HG03095 (cell line): ENCODE data around the gene SLC5A12.

Source experiments
- ATAC-seq: cut with Tn5 transposase; IDR thresholded peaks from one replicate; pipeline ENCODE4 v1.9.1; 2021; ENCODE audit warnings: moderate library complexity; ENCODE audit not compliant: unreplicated experiment

SLC5A12 gene

GRCh38 chr11:26719998-26720397 is 1.9 kb downstream of the SLC5A12 start:
- ATAC-seq = no peak

GRCh38 chr11:26719289-26719973 is 2.4 kb downstream of the SLC5A12 start:
- ATAC-seq = no peak

- ATAC-seq = no peak
Observed at GRCh38 chr11:26717771-26718170, 4.1 kb downstream of the SLC5A12 start.

GRCh38 chr11:26715133-26715532 is 6.7 kb downstream of the SLC5A12 start:
- no peak for ATAC-seq

- no peak for ATAC-seq
Observed at GRCh38 chr11:26712497-26712896, 9.4 kb downstream of the SLC5A12 start.

GRCh38 chr11:26710489-26710888 is 11.4 kb downstream of the SLC5A12 start:
- no peak for ATAC-seq

GRCh38 chr11:26708736-26709456 is 13.0 kb downstream of the SLC5A12 start:
- ATAC-seq = no peak

GRCh38 chr11:26706181-26706580 is 15.7 kb downstream of the SLC5A12 start:
- no peak for ATAC-seq

GRCh38 chr11:26704249-26704648 is 17.6 kb downstream of the SLC5A12 start:
- ATAC-seq = no peak

- no peak for ATAC-seq
Observed at GRCh38 chr11:26703411-26704191, 18.3 kb downstream of the SLC5A12 start.

- ATAC-seq = no peak
Observed at GRCh38 chr11:26702406-26702805, 19.5 kb downstream of the SLC5A12 start.

- no peak for ATAC-seq
Observed at GRCh38 chr11:26700574-26701235, 21.2 kb downstream of the SLC5A12 start.

GRCh38 chr11:26698224-26698623 is 23.6 kb downstream of the SLC5A12 start:
- ATAC-seq = no peak

- no peak for ATAC-seq
Observed at GRCh38 chr11:26696330-26696729, 25.5 kb downstream of the SLC5A12 start.

- no peak for ATAC-seq
Observed at GRCh38 chr11:26688701-26689100, 33.2 kb downstream of the SLC5A12 start.

GRCh38 chr11:26687351-26687750 is 34.5 kb downstream of the SLC5A12 start:
- ATAC-seq = no peak

GRCh38 chr11:26677566-26677965 is 44.3 kb downstream of the SLC5A12 start:
- ATAC-seq = no peak

- ATAC-seq = no peak
Observed at GRCh38 chr11:26676641-26677040, 45.2 kb downstream of the SLC5A12 start.

GRCh38 chr11:26675233-26675928 is 46.5 kb downstream of the SLC5A12 start:
- no peak for ATAC-seq

- ATAC-seq = no peak
Observed at GRCh38 chr11:26665946-26666345, 55.9 kb downstream of the SLC5A12 start.

- no peak for ATAC-seq
Observed at GRCh38 chr11:26665036-26665435, 56.8 kb downstream of the SLC5A12 start.
